Fibroblast of villous mesenchyme (primary cell): ENCODE measurements around the gene CCDC192. TPM values are rescaled to one million over a fixed set of nuclear protein-coding genes. Genes with fewer than 3 reads are reported as not detected.
"Not testable (repeated sequence)": the region's sequence is repeated elsewhere in the genome, so short reads cannot be mapped to it uniquely, and the experiment has no call there.

ENCODE experiments used
- DNase-seq: peaks from one replicate; pipeline ENCODE4 v3.0.0-alpha.2; 2010; ENCODE audit warnings: low read depth
- H3K4me3 ChIP-seq: 2 replicates; pipeline ENCODE4 v1.5.1; 2011; ENCODE audit warnings: low read depth, mild to moderate bottlenecking, low read length
- CTCF ChIP-seq: IDR thresholded peaks from 2 replicates; pipeline ENCODE4 v1.5.1; 2012; ENCODE audit warnings: low read depth, mild to moderate bottlenecking, low read length; ENCODE audit not compliant: insufficient read depth
- total RNA-seq: library from RNA; depleted of rRNA; stranded (reverse); fragments of >200 nt; gene quantifications from 2 replicates; pipeline ENCODE4 v1.2.3, GENCODE V29; 2012

CCDC192 gene
- total RNA-seq, 1 donor: not detected

GRCh38 chr5:127667926-127668325 lies 35.3 kb upstream of the CCDC192 start:
- no peak for TF ChIP-seq CTCF
- no peak overlapping the region for H3K4me3 ChIP-seq
- DNase-seq: no peak

GRCh38 chr5:127671218-127671617 lies 32.0 kb upstream of the CCDC192 start:
- TF ChIP-seq CTCF: no peak
- no peak overlapping the region for H3K4me3 ChIP-seq
- DNase-seq: peak; percentile 20

DNA sequence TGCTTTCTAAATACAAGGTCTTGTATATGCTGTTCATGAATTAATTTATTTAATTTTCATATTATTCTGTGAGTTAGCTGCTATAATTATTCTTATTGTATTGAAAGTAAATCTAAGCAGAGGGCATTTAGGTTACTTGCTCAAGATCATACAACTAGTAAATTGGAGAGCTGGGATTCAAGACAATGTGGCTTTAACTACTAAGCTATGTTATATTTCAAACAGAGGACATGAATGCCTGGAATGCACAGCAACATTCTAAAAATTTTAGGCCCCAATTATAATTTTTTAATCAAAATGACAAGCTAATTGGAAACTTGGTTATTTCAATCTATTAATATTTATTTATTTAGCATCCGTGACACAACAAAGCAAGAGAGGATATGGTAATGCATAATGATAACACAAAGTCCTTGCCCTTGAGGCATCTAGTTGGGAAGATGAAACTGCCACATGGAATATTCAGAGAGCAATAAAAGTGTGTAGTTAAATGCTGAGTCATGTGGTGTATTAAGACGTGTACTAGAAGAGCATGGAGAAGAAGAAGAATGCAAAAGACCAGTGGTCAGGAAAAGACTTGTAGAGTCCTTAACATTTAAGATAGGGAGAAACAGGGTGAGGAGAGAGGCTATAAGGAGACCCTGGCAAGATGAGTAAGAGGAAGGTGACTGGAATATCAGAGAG lies 29.9 kb upstream of the CCDC192 start:
- no peak overlapping the region for H3K4me3 ChIP-seq
- DNase-seq: peak; percentile 49
- no peak for TF ChIP-seq CTCF

DNA sequence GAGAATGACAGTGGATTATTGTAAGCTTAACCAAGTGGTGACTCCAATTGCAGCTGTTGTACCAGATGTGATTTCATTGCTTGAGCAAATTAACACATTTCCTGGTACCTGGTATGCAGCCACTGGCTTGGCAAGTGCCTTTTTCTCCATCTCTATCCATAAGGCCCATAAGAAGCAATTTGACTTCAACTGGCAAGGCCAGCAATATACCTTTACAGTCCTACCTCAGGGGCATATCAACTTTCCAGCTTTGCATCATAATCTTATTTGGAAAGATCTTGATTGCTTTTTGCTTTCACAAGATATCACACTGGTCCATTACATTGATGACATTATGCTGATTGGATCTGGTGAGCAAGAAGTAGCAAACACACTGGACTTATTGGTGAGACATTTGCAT lies 26.2 kb upstream of the CCDC192 start:
- not testable (repeated sequence) for DNase-seq

DNA sequence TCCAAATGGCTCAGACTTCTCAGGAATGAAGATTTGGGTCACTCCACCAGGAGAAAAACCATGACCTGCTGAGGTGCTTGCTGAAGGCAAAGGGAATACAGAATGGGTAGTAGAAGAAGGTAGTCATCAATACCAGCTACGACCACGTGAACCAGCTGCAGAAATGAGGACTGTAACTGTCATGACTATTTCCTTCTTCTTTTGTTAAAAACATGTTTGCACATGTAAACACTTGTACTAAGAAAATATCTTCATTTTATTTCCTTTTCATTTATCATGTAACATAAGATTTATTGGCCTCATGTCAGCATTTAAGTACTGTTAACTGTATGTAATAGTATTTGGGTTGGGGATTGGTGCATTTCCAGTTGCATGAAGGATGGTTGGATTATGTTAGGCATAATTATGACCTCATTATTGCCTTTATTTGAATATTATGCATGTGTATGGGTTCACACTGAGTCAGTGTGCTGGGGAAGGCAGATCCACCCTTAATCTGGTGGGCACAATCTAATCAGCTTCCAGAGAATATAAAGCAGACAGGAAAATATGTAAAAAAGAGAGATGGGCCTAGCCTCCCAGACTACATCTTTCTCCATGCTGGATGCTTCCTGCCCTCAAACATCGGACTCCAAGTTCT lies 23.4 kb upstream of the CCDC192 start:
- not testable (repeated sequence) for DNase-seq, H3K4me3 ChIP-seq

More for the DNA sequence above, 26.2 kb upstream of the CCDC192 start:
- H3K4me3 ChIP-seq: not testable (repeated sequence)

GRCh38 chr5:127680595-127680994 lies 22.6 kb upstream of the CCDC192 start:
- no peak for DNase-seq
- TF ChIP-seq CTCF: no peak
- no peak overlapping the region for H3K4me3 ChIP-seq

GRCh38 chr5:127683008-127683407 lies 20.2 kb upstream of the CCDC192 start:
- DNase-seq: no peak
- H3K4me3 ChIP-seq: no peak overlapping the region
- TF ChIP-seq CTCF: no peak
